Stimulated activated CD4-positive, alpha-beta T cell treated with anti-CD3 and anti-CD28 coated beads, TNF-alpha, amount 100 ng/mL, for 4 hours (primary cell): Measurements from ENCODE around the gene RRP15.

Source experiments
- DNase-seq, 3 experiments: peaks; one replicate each; pipeline ENCODE4 v3.0.0-alpha.2; 2020; ENCODE audit warnings: low read depth in 3 of 3

RRP15 gene

GRCh38 chr1:218361298-218362065 lies 76.4 kb downstream of the RRP15 start:
- DNase-seq: no peak

- no peak for DNase-seq
Measured at GRCh38 chr1:218362418-218363076, 77.5 kb downstream of the RRP15 start.

- DNase-seq: no peak
Measured at GRCh38 chr1:218363141-218363540, 78.0 kb downstream of the RRP15 start.

GRCh38 chr1:218364028-218364710 lies 79.1 kb downstream of the RRP15 start:
- no peak for DNase-seq

- DNase-seq: no peak
Measured at GRCh38 chr1:218365226-218365999, 80.3 kb downstream of the RRP15 start.

GRCh38 chr1:218366322-218367052 lies 81.4 kb downstream of the RRP15 start:
- no peak for DNase-seq

- no peak for DNase-seq
Measured at GRCh38 chr1:218367118-218367517, 82.0 kb downstream of the RRP15 start.

- DNase-seq: no peak
Measured at GRCh38 chr1:218368686-218369085, 83.6 kb downstream of the RRP15 start.

- no peak for DNase-seq
Measured at GRCh38 chr1:218369688-218370511, 84.8 kb downstream of the RRP15 start.

GRCh38 chr1:218371927-218372672 lies 87.0 kb downstream of the RRP15 start:
- no peak for DNase-seq

GRCh38 chr1:218374401-218375353 lies 89.6 kb downstream of the RRP15 start:
- no peak for DNase-seq

- no peak for DNase-seq
Measured at GRCh38 chr1:218376722-218377121, 91.6 kb downstream of the RRP15 start.

- peak; percentile 10 to 45 (median 20) for DNase-seq
Measured at GRCh38 chr1:218377143-218377660, 92.1 kb downstream of the RRP15 start.

GRCh38 chr1:218380125-218380977 lies 95.3 kb downstream of the RRP15 start:
- DNase-seq: no peak

- DNase-seq: no peak
Measured at GRCh38 chr1:218382261-218382660, 97.2 kb downstream of the RRP15 start.

- no peak for DNase-seq
Measured at GRCh38 chr1:218383051-218383450, 98.0 kb downstream of the RRP15 start.

- DNase-seq: no peak
Measured at GRCh38 chr1:218383681-218384080, 98.6 kb downstream of the RRP15 start.
